AG04450 (cell line): ENCODE measurements around the gene ARHGEF4. TPM values are rescaled to one million over a fixed set of nuclear protein-coding genes. Genes with fewer than 3 reads are reported as not detected.

Experiments
- CTCF ChIA-PET: fragments of 300-600, 350-600 bp; formaldehyde crosslinking; extraction: SDS; loops from one replicate; lab custom pipeline; 2022; ENCODE audit warnings: antibody characterized with exemption, inconsistent platforms; lab: Charles Lee
- POLR2A ChIA-PET: fragments of 350-600 bp; formaldehyde crosslinking; extraction: SDS; loops from one replicate; lab custom pipeline; 2021; ENCODE audit warnings: antibody characterized with exemption, inconsistent platforms; lab: Yijun Ruan, JAX
- DNase-seq: peaks from one replicate; pipeline ENCODE4 v3.0.0-alpha.2; 2011; ENCODE audit warnings: low read depth, low spot score
- H3K27ac ChIP-seq: one replicate; pipeline ENCODE4 v1.5.1; 2012; ENCODE audit warnings: low read depth, low read length, control low read depth
- H3K27me3 ChIP-seq: one replicate; pipeline ENCODE4 v1.6.0; 2012; ENCODE audit warnings: low read length; ENCODE audit not compliant: control insufficient read depth, insufficient read depth
- H3K4me3 ChIP-seq: 2 replicates; pipeline ENCODE4 v1.5.1; 2011; ENCODE audit warnings: mild to moderate bottlenecking, low read depth, low read length, control low read depth
- H3K9me3 ChIP-seq: 2 replicates; pipeline ENCODE4 v1.5.1; 2012; ENCODE audit warnings: low read length; ENCODE audit not compliant: control insufficient read depth, insufficient read depth
- CTCF ChIP-seq: IDR thresholded peaks from 2 replicates; pipeline ENCODE4 v1.5.1; 2011; ENCODE audit warnings: low read depth, low read length, control low read depth, inconsistent platforms
- polyA plus RNA-seq: library from polyadenylated mRNA; depleted of rRNA; stranded (reverse); fragments of >200 nt; gene quantifications from 2 replicates; pipeline ENCODE4 v1.2.3, GENCODE V29; 2011

Gene ARHGEF4
- polyA plus RNA-seq, 1 experiment = 0.95 TPM

- Histone ChIP-seq H3K4me3 (no peak overlapping the region), H3K27ac (no peak overlapping the region), H3K27me3 (peaks cover 4% of the 10 kb centered on the region), H3K9me3 (no peaks in the 10 kb centered on the region)
- DNase-seq = no peak
- ChIA-PET CTCF (no interaction called here), POLR2A (interaction anchor here (0.6 kb wide), 1 partner anchor 9 kb away, joined by 3 read pairs; no protein-coding TSS in a partner anchor)
- no peak for TF ChIP-seq CTCF
Measured at GRCh38 chr2:130892793-130893785, 56.4 kb downstream of the ARHGEF4 start.

DNA sequence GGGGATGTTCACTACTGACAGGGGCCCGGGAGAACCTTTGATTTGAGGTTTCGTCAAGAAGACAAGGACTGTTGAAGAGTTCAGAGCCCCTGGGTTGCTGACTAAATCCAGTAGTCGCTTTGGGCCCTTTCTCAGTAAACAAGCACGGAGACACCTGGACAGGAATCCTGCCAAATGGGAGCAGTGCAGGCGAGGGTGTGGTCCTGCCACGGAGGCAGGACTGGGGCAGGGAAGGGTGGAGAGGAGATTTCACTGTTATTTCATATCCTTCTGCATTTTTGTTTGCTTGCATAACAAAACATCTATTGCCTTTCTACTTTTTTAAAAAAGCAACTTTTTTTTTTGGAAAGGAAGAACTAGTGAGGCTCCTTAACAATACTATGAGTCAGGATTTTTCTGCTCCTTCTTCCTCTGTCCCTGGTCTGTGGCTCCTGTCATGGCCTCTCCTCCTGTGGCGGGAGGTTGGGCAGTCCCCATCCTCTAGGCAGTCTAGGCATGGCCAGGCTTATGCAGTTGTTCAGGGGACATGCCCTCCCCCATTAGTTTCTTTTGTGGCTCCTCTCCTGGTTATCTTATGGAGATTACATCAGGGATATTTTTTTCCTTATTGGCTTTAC, 57.7 kb downstream of the ARHGEF4 start:
- CTCF ChIA-PET = no interaction called here
- TF ChIP-seq CTCF = no peak
- POLR2A ChIA-PET = no interaction called here
- no peak overlapping the region for H3K27ac ChIP-seq
- H3K4me3 ChIP-seq = no peak overlapping the region
- H3K9me3 ChIP-seq = no peaks in the 10 kb centered on the region
- no peak for DNase-seq
- peaks cover 4% of the 10 kb centered on the region for H3K27me3 ChIP-seq

GRCh38 chr2:130896813-130897212, 60.1 kb downstream of the ARHGEF4 start:
- POLR2A ChIA-PET = no interaction called here
- Histone ChIP-seq H3K4me3 (no peak overlapping the region), H3K9me3 (no peaks in the 10 kb centered on the region), H3K27ac (no peak overlapping the region), H3K27me3 (peaks cover 4% of the 10 kb centered on the region)
- no peak for TF ChIP-seq CTCF
- CTCF ChIA-PET = interaction anchor here (2.0 kb wide), 1 partner anchor 23 kb away, joined by 5 read pairs; no protein-coding TSS in a partner anchor
- DNase-seq = no peak

GRCh38 chr2:130898553-130898952, 61.8 kb downstream of the ARHGEF4 start:
- H3K4me3 ChIP-seq = no peak overlapping the region
- ChIA-PET CTCF (interaction anchor here (2.0 to 2.1 kb wide), 2 partner anchors 22 to 25 kb away, joined by 5 read pairs; no protein-coding TSS in a partner anchor), POLR2A (no interaction called here)
- H3K9me3 ChIP-seq = no peaks in the 10 kb centered on the region
- TF ChIP-seq CTCF = no peak
- no peaks in the 10 kb centered on the region for H3K27me3 ChIP-seq
- H3K27ac ChIP-seq = no peak overlapping the region
- DNase-seq = no peak
